SK-N-SH treated with all-trans-retinoic acid at 6 μM for 48 hours (cell line): ENCODE results near the gene TRPV5.

Experiments used
- ATAC-seq: fragments of 200-7000 bp; cut with Tn5 transposase; 3 replicates; pipeline ENCODE4 v1.9.1; 2020; ENCODE audit warnings: mild to moderate bottlenecking, moderate library complexity
- BACH2 ChIP-seq: fragments of 250-450 bp; sonication (Bioruptor Pico); IDR thresholded peaks from 2 replicates; pipeline ENCODE4 v1.9.0; 2021; ENCODE audit warnings: mild to moderate bottlenecking, borderline replicate concordance
- CREB5 ChIP-seq: fragments of 250-450 bp; sonication (Bioruptor Pico); IDR thresholded peaks from 2 replicates; pipeline ENCODE4 v1.5.1; 2020; ENCODE audit warnings: low read depth, mild to moderate bottlenecking, moderate library complexity
- CSDC2 ChIP-seq: fragments of 250-450 bp; sonication (Bioruptor Pico); IDR thresholded peaks from 2 replicates; pipeline ENCODE4 v1.5.0; 2020; ENCODE audit warnings: mild to moderate bottlenecking, moderate library complexity
- CSRNP3 ChIP-seq: fragments of 250-450 bp; sonication (Bioruptor Pico); IDR thresholded peaks from 2 replicates; pipeline ENCODE4 v1.5.1; 2021; ENCODE audit warnings: mild to moderate bottlenecking, moderate library complexity
- ESRRG ChIP-seq: fragments of 250-450 bp; sonication (Bioruptor Pico); IDR thresholded peaks from 2 replicates; pipeline ENCODE4 v1.6.1; 2021; ENCODE audit warnings: mild to moderate bottlenecking
- GLIS3 ChIP-seq: fragments of 250-450 bp; sonication (Bioruptor Pico); IDR thresholded peaks from 2 replicates; pipeline ENCODE4 v1.5.0; 2020; ENCODE audit warnings: mild to moderate bottlenecking, moderate library complexity
- ISL1 ChIP-seq: fragments of 250-450 bp; sonication (Bioruptor Pico); IDR thresholded peaks from 2 replicates; pipeline ENCODE4 v2.1.2; 2022; ENCODE audit warnings: mild to moderate bottlenecking, moderate library complexity
- OSR1 ChIP-seq: fragments of 250-450 bp; sonication (Bioruptor Pico); IDR thresholded peaks from 2 replicates; pipeline ENCODE4 v1.8.0; 2022; ENCODE audit warnings: moderate library complexity, mild to moderate bottlenecking, inconsistent platforms
- RARB ChIP-seq: fragments of 250-450 bp; sonication (Bioruptor Pico); IDR thresholded peaks from 2 replicates; pipeline ENCODE4 v1.8.0; 2021; ENCODE audit warnings: mild to moderate bottlenecking, moderate library complexity
- SNAI2 ChIP-seq: fragments of 250-450 bp; sonication (Bioruptor Pico); IDR thresholded peaks from 2 replicates; pipeline ENCODE4 v1.5.0; 2020; ENCODE audit warnings: mild to moderate bottlenecking, moderate library complexity
- TCF4 ChIP-seq: fragments of 250-450 bp; sonication (Bioruptor Pico); IDR thresholded peaks from 2 replicates; pipeline ENCODE4 v1.8.0; 2021; ENCODE audit warnings: mild to moderate bottlenecking, moderate library complexity, borderline replicate concordance
- TOX ChIP-seq: fragments of 250-450 bp; sonication (Bioruptor Pico); IDR thresholded peaks from 2 replicates; pipeline ENCODE4 v1.8.0; 2021; ENCODE audit warnings: mild to moderate bottlenecking, moderate library complexity, borderline replicate concordance
- ZC3H10 ChIP-seq: fragments of 250-450 bp; sonication (Bioruptor Pico); IDR thresholded peaks from 2 replicates; pipeline ENCODE4 v1.5.1; 2021; ENCODE audit warnings: mild to moderate bottlenecking, moderate library complexity
- ZFP3 ChIP-seq: fragments of 250-450 bp; sonication (Bioruptor Pico); IDR thresholded peaks from 2 replicates; pipeline ENCODE4 v1.5.0; 2020; ENCODE audit warnings: mild to moderate bottlenecking, moderate library complexity
- ZNF565 ChIP-seq: fragments of 450-650 bp; formaldehyde crosslinking; conservative IDR thresholded peaks from 2 replicates; pipeline ENCODE4 v1.5.0; 2020; ENCODE audit warnings: low read depth, mild to moderate bottlenecking, moderate library complexity
- ZNF70 ChIP-seq: fragments of 450-650 bp; formaldehyde crosslinking; IDR thresholded peaks from 2 replicates; pipeline ENCODE4 v1.5.0; 2020; ENCODE audit warnings: mild to moderate bottlenecking, moderate library complexity
- TF ChIP-seq, protein P1 (sequence below): fragments of 250-450 bp; sonication (Bioruptor Pico); IDR thresholded peaks from 2 replicates; pipeline ENCODE4 v1.8.0; 2021; ENCODE audit warnings: low read depth, mild to moderate bottlenecking, moderate library complexity, borderline replicate concordance
- TF ChIP-seq, protein P2 (sequence below): fragments of 250-450 bp; sonication (Bioruptor Pico); IDR thresholded peaks from 2 replicates; pipeline ENCODE4 v1.5.0; 2020; ENCODE audit warnings: mild to moderate bottlenecking, moderate library complexity

The TRPV5 gene

GRCh38 chr7:142870566-142871259 is 62.8 kb downstream of the TRPV5 start:
- TF ChIP-seq, protein P1, sequence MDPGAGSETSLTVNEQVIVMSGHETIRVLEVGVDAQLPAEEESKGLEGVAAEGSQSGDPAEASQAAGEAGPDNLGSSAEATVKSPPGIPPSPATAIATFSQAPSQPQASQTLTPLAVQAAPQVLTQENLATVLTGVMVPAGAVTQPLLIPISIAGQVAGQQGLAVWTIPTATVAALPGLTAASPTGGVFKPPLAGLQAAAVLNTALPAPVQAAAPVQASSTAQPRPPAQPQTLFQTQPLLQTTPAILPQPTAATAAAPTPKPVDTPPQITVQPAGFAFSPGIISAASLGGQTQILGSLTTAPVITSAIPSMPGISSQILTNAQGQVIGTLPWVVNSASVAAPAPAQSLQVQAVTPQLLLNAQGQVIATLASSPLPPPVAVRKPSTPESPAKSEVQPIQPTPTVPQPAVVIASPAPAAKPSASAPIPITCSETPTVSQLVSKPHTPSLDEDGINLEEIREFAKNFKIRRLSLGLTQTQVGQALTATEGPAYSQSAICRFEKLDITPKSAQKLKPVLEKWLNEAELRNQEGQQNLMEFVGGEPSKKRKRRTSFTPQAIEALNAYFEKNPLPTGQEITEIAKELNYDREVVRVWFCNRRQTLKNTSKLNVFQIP (CRISPR knock-in tag) = no peak
- no peak for TF ChIP-seq CREB5
- no peak for TF ChIP-seq ESRRG (CRISPR knock-in tag)
- no peak for TF ChIP-seq ZC3H10 (CRISPR knock-in tag)
- no peak for TF ChIP-seq ZNF70
- no peak for TF ChIP-seq BACH2 (CRISPR knock-in tag)
- no peak for TF ChIP-seq OSR1 (CRISPR knock-in tag)
- no peak for TF ChIP-seq ISL1
- no peak for TF ChIP-seq RARB (CRISPR knock-in tag)
- no peak for TF ChIP-seq GLIS3
- TF ChIP-seq, protein P2, sequence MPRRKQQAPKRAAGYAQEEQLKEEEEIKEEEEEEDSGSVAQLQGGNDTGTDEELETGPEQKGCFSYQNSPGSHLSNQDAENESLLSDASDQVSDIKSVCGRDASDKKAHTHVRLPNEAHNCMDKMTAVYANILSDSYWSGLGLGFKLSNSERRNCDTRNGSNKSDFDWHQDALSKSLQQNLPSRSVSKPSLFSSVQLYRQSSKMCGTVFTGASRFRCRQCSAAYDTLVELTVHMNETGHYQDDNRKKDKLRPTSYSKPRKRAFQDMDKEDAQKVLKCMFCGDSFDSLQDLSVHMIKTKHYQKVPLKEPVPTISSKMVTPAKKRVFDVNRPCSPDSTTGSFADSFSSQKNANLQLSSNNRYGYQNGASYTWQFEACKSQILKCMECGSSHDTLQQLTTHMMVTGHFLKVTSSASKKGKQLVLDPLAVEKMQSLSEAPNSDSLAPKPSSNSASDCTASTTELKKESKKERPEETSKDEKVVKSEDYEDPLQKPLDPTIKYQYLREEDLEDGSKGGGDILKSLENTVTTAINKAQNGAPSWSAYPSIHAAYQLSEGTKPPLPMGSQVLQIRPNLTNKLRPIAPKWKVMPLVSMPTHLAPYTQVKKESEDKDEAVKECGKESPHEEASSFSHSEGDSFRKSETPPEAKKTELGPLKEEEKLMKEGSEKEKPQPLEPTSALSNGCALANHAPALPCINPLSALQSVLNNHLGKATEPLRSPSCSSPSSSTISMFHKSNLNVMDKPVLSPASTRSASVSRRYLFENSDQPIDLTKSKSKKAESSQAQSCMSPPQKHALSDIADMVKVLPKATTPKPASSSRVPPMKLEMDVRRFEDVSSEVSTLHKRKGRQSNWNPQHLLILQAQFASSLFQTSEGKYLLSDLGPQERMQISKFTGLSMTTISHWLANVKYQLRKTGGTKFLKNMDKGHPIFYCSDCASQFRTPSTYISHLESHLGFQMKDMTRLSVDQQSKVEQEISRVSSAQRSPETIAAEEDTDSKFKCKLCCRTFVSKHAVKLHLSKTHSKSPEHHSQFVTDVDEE = no peak
- ATAC-seq = no peak

- ATAC-seq = no peak
- no peak for TF ChIP-seq GLIS3
Observed at GRCh38 chr7:142870147-142870559, 63.4 kb downstream of the TRPV5 start.

DNA sequence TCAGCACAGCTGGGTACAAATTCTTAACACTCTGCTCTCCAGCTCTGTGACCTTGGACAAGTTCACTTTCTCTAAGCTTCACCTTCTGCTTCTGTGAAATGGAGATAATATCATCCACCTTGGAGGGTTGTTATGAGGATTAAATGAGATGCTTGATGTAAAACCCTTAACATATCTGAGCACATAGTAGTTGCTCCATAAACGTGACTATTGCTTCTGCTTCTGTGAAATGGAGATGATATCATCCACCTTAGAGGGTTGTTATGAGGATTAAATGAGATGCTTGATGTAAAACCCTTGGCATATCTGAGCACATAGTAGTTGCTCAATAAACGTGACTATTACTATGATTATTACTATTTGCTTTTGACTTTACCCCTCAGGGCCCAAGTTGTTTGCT is 64.1 kb downstream of the TRPV5 start:
- ATAC-seq = no peak
- TF ChIP-seq ISL1 (no peak), RARB (CRISPR knock-in tag) (no peak), SNAI2 (CRISPR knock-in tag) (no peak), ZNF70 (no peak)
- TF ChIP-seq, all 23 proteins: peak for 0

DNA sequence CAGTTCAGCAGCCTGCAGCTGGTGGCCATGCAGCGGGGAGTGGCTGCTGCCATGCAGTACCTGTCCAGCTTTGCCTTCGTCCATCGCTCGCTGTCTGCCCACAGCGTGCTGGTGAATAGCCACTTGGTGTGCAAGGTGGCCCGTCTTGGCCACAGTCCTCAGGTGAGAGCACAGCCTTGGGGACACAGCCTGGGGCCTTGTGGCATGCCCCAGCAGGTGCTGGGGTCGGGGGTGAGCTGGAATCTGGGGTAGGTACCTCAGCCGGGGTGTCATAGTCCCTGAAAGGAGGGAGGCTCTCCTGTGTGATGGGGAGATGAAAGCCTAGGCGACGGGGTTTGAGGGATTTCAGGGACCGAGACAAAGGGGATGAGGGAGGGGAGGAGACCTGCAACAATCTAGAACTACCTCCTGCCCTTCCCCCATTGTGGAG is 64.5 kb downstream of the TRPV5 start:
- no peak for ATAC-seq
- TF ChIP-seq ZC3H10 (CRISPR knock-in tag) = no peak
- TF ChIP-seq, protein P2 = no peak
- TF ChIP-seq SNAI2 (CRISPR knock-in tag) = no peak
- no peak for TF ChIP-seq ESRRG (CRISPR knock-in tag)
- no peak for TF ChIP-seq ISL1
- no peak for TF ChIP-seq TOX (CRISPR knock-in tag)
- no peak for TF ChIP-seq ZFP3 (CRISPR knock-in tag)
- TF ChIP-seq, protein P1 (CRISPR knock-in tag) = no peak
- no peak for TF ChIP-seq ZNF565 (CRISPR knock-in tag)
- no peak for TF ChIP-seq GLIS3
- TF ChIP-seq TCF4 = no peak
- TF ChIP-seq CSDC2 (CRISPR knock-in tag) = no peak
- TF ChIP-seq CSRNP3 (CRISPR knock-in tag) = no peak
- TF ChIP-seq, all 23 proteins: peak for 0
